ENCODE data around the gene STK11IP. TPM values are rescaled to one million over a fixed set of nuclear protein-coding genes. Genes with fewer than 3 reads are reported as not detected.

The STK11IP gene
- total and polyA plus RNA-seq, 2 of the 4 experiments (the other 2 are of a cell fraction): 14.5 to 19.7 TPM

- CTCF ChIA-PET: no interaction called here
- no peak overlapping the region for H3K4me2 ChIP-seq (ENCODE audit: low read depth, low read length)
- no peak overlapping the region for H3K23ac ChIP-seq (ENCODE audit: low read depth, low read length)
- TF ChIP-seq RAD21 (IDR thresholded peaks at IDR 0.05; ENCODE audit: low read length) (no peak), MXI1 (IDR thresholded peaks at IDR 0.05; ENCODE audit: borderline replicate concordance, low read depth, low read length) (no peak), BHLHE40 (IDR thresholded peaks at IDR 0.05; ENCODE audit: low read depth, low read length) (no peak), CHD1 (IDR thresholded peaks at IDR 0.05; ENCODE audit: low read depth, low read length) (no peak), FOS (IDR thresholded peaks at IDR 0.05; ENCODE audit: low read depth, low read length) (no peak)
- TF ChIP-seq, protein P1, sequence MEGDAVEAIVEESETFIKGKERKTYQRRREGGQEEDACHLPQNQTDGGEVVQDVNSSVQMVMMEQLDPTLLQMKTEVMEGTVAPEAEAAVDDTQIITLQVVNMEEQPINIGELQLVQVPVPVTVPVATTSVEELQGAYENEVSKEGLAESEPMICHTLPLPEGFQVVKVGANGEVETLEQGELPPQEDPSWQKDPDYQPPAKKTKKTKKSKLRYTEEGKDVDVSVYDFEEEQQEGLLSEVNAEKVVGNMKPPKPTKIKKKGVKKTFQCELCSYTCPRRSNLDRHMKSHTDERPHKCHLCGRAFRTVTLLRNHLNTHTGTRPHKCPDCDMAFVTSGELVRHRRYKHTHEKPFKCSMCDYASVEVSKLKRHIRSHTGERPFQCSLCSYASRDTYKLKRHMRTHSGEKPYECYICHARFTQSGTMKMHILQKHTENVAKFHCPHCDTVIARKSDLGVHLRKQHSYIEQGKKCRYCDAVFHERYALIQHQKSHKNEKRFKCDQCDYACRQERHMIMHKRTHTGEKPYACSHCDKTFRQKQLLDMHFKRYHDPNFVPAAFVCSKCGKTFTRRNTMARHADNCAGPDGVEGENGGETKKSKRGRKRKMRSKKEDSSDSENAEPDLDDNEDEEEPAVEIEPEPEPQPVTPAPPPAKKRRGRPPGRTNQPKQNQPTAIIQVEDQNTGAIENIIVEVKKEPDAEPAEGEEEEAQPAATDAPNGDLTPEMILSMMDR (conservative IDR thresholded peaks at IDR 0.05; ENCODE audit: low read depth, low read length): no peak
- TF ChIP-seq, protein P2, sequence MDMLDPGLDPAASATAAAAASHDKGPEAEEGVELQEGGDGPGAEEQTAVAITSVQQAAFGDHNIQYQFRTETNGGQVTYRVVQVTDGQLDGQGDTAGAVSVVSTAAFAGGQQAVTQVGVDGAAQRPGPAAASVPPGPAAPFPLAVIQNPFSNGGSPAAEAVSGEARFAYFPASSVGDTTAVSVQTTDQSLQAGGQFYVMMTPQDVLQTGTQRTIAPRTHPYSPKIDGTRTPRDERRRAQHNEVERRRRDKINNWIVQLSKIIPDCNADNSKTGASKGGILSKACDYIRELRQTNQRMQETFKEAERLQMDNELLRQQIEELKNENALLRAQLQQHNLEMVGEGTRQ (IDR thresholded peaks at IDR 0.05; ENCODE audit: low read depth, low read length): no peak
- no peak overlapping the region for H3K9ac ChIP-seq (ENCODE audit: low read depth, low read length)
- no peak overlapping the region for H3K14ac ChIP-seq (replicated peaks; ENCODE audit: low read depth, low read length)
- no peak overlapping the region for H3K4ac ChIP-seq (ENCODE audit: low read depth, low read length)
- ATAC-seq (ENCODE audit: low read depth) (no peak), DNase-seq (no peak)
- BruUV-seq (replicated peaks): no TSS peak
- H2AFZ ChIP-seq (replicated peaks; ENCODE audit: low read length, poor library complexity): no peak overlapping the region
- no peak overlapping the region for H2BK5ac ChIP-seq (ENCODE audit: low read depth, low read length, poor library complexity, severe bottlenecking)
- H3K18ac ChIP-seq (ENCODE audit: low read depth, low read length): no peak overlapping the region
- intact Hi-C loops (cut with micrococcal nuclease): no loop called here
- no peaks in the 10 kb centered on the region for H3K27me3 ChIP-seq (ENCODE audit: control insufficient read depth, insufficient read depth, low read length)
- no peak overlapping the region for H3K27ac ChIP-seq (ENCODE audit: insufficient read depth, low read length)
- H4K5ac ChIP-seq (ENCODE audit: low read depth, low read length): no peak overlapping the region
- no peak overlapping the region for H2BK20ac ChIP-seq (ENCODE audit: low read depth, low read length)
- in situ Hi-C loops (cut with MboI; ENCODE audit: low sequenced_read_pairs): no loop called here
- H3K56ac ChIP-seq (ENCODE audit: extremely low read depth, insufficient read depth, low read length): no peak overlapping the region
- H4K91ac ChIP-seq (ENCODE audit: insufficient read depth, low read depth, low read length): no peak overlapping the region
- no peaks in the 10 kb centered on the region for H3K79me1 ChIP-seq (ENCODE audit: low read depth in 1 of 2, low read length in 2 of 2)
- dilution Hi-C loops (cut with HindIII; ENCODE audit: low sequenced_read_pairs, unreplicated experiment): no loop called here
- H3K4me3 ChIP-seq (ENCODE audit: insufficient read depth, low read depth, low read length): no peak overlapping the region
- H3K9me1 ChIP-seq (ENCODE audit: insufficient read depth, low read length): no peaks in the 10 kb centered on the region
- H4K20me1 ChIP-seq (ENCODE audit: insufficient read depth, low read length): peaks cover 3% of the 10 kb centered on the region; the same call in 1 of the 2 replicates
- H3K9me3 ChIP-seq (ENCODE audit: control insufficient read depth, insufficient read depth, low read length): no peaks in the 10 kb centered on the region
- H4K8ac ChIP-seq (ENCODE audit: low read depth in 2 of 2, low read length in 2 of 2): no peak overlapping the region
- H3K36me3 ChIP-seq (ENCODE audit: control insufficient read depth, insufficient read depth, low read length): no peaks in the 10 kb centered on the region; the same call in 1 of the 2 replicates
- POLR2A ChIA-PET (ENCODE audit: unreplicated experiment): interaction anchor here (1.1 kb wide), 1 partner anchor 14 kb away, joined by 6 read pairs; the partner anchor contains the start of gene OBSL1
- H2AK9ac ChIP-seq (replicated peaks; ENCODE audit: low read depth, low read length, poor library complexity): no peak overlapping the region
- peaks cover 5% of the 10 kb centered on the region; the same call in 1 of the 2 replicates for H3K4me1 ChIP-seq (ENCODE audit: control insufficient read depth, insufficient read depth, low read length)
- 93% methylated on average over 10 of the region's 21 CpGs; no CpG with 5 or more reads in 1 of the 2 experiments for WGBS, 2 experiments (ENCODE audit: extremely low coverage in 2 of 2, insufficient read length in 1 of 2)
- H2BK15ac ChIP-seq (ENCODE audit: low read depth, low read length): no peak overlapping the region
- H2AK5ac ChIP-seq (ENCODE audit: low read depth, low read length): no peak overlapping the region
- H2BK120ac ChIP-seq (ENCODE audit: low read depth, low read length): no peak overlapping the region
Observed at GRCh38 chr2:219557320-219557719, 40.3 kb upstream of the STK11IP start.

Measured in IMR-90 (cell line).